Measurements from ENCODE around the gene PRR16.

DNA sequence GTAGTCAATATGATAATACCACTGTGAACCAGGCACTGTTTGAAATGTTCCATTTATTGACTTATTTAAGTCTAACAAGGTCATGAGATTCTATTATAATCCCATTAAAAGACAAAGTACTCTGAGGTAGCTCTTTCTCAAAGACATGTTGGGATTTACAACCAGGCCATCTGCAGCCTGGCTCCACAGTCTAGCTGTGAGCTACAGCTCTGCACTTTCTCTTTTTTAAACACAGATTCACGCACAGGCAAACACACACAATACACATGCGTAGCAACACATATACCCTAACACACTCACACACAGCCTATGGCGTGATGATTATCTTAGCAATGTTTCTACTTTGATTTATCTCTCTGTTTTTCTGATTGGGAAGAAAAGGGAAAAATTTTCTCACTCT is 174.3 kb downstream of the PRR16 start:
- TF ChIP-seq ELF4 (IDR thresholded peaks at IDR 0.05) (no peak), HDGF (IDR thresholded peaks at IDR 0.05; ENCODE audit: borderline replicate concordance) (no peak), CTBP1 (IDR thresholded peaks at IDR 0.05; ENCODE audit: borderline replicate concordance) (no peak)

All from HEK293T (cell line).